GM12892 (cell line): ENCODE data around the gene MAML3.

Experiments
- DNase-seq: peaks from one replicate; pipeline ENCODE4 v3.0.0; 2011; ENCODE audit not compliant: insufficient read length
- FAIRE-seq: peaks from 2 replicates; lab custom pipeline; 2011; peaks lifted over from hg19 to GRCh38; lab: Jason Lieb, UNC
- POLR2A ChIP-seq: IDR thresholded peaks from 2 replicates; pipeline ENCODE4 v1.6.1; 2011; ENCODE audit warnings: low read depth, low read length, control low read depth
- POLR2AphosphoS5 ChIP-seq: IDR thresholded peaks from 2 replicates; pipeline ENCODE4 v1.6.1; 2011; ENCODE audit warnings: low read depth, low read length, control low read depth
- TAF1 ChIP-seq: IDR thresholded peaks from 2 replicates; pipeline ENCODE4 v1.6.1; 2011; ENCODE audit warnings: low read depth, mild to moderate bottlenecking, control low read depth, low read length, borderline replicate concordance

The MAML3 gene

GRCh38 chr4:139852612-139853269 lies 301.2 kb downstream of the MAML3 start:
- DNase-seq (no peak), FAIRE-seq (no peak)
- no peak for TF ChIP-seq TAF1
- TF ChIP-seq POLR2AphosphoS5 = no peak
- TF ChIP-seq POLR2A = no peak

GRCh38 chr4:139851639-139852038 lies 302.3 kb downstream of the MAML3 start:
- TF ChIP-seq POLR2AphosphoS5 (no peak), TAF1 (no peak), POLR2A (no peak)
- FAIRE-seq (no peak), DNase-seq (no peak)

GRCh38 chr4:139851133-139851532 lies 302.9 kb downstream of the MAML3 start:
- TF ChIP-seq POLR2A (no peak), POLR2AphosphoS5 (no peak), TAF1 (no peak)
- DNase-seq (no peak), FAIRE-seq (no peak)

DNA sequence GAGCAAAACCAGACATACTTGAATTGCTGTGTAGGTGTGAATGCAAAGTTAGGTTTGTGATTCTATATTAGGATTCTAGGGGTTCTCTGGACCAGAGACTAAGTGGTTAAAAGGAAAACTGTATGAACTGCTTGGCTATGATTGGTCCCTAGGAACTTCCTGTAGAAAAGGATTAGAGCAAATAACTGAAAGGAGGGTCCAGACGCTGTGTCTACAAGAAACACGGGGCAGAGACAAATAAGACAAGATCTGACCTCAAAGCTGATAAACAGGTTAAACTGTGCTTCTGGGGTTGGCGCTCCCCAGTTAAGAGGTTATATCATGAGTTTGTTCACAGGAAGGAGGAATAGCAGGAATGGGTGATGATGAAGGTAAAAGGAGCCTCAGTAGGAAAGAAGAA lies 304.8 kb downstream of the MAML3 start:
- FAIRE-seq = no peak
- no peak for TF ChIP-seq POLR2AphosphoS5
- TF ChIP-seq TAF1 = no peak
- no peak for TF ChIP-seq POLR2A
- no peak for DNase-seq

DNA sequence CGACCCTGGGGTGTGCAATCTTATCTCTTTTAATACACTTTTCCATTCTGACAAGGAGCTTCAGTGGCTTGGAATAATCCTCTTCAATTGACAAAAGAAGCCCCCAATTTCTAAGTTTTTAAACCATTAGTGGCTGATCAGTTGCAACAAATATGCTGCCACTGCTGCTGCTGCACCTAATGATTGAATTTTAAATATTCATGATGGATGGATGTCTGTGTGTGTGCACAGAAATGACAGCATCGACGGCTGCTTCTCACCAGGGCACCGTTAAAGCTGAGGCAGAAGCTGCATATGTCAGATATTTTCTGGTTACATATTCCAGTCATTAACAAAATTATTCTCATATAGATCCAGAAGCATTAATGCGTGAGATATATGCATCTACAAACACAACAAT lies 306.0 kb downstream of the MAML3 start:
- DNase-seq = no peak
- no peak for FAIRE-seq
- TF ChIP-seq POLR2A = no peak
- TF ChIP-seq TAF1 = no peak
- no peak for TF ChIP-seq POLR2AphosphoS5

- TF ChIP-seq POLR2AphosphoS5 = no peak
- TF ChIP-seq POLR2A = no peak
- no peak for TF ChIP-seq TAF1
- no peak for DNase-seq
- no peak for FAIRE-seq
Observed at GRCh38 chr4:139847602-139848001, 306.4 kb downstream of the MAML3 start.

DNA sequence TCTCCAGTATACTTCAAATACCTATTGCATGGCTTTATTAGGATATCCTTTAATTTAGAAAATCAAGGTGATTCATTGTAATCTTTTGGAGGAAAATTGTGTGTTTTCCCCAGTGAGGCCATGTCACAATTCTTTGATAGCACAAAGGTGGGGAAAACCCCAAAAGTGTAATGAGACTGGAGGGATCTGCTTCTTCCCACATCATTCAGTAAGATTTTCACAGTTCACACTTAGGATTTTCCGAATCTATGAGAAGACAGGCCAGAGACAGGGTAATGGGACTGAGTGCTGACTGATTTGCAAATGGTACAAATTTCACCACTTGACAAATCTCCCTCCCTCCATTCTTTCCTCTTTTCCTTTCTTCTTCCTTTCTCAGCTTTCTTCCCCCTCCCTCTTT lies 307.2 kb downstream of the MAML3 start:
- TF ChIP-seq POLR2AphosphoS5 = no peak
- no peak for TF ChIP-seq TAF1
- TF ChIP-seq POLR2A = no peak
- DNase-seq (no peak), FAIRE-seq (no peak)

- no peak for DNase-seq
- no peak for FAIRE-seq
- no peak for TF ChIP-seq POLR2A
- no peak for TF ChIP-seq TAF1
- no peak for TF ChIP-seq POLR2AphosphoS5
Observed at GRCh38 chr4:139845453-139846093, 308.4 kb downstream of the MAML3 start.

GRCh38 chr4:139844459-139845036 lies 309.4 kb downstream of the MAML3 start:
- DNase-seq (no peak), FAIRE-seq (no peak)
- no peak for TF ChIP-seq POLR2A
- no peak for TF ChIP-seq TAF1
- TF ChIP-seq POLR2AphosphoS5 = no peak

GRCh38 chr4:139844057-139844456 lies 309.9 kb downstream of the MAML3 start:
- FAIRE-seq (no peak), DNase-seq (no peak)
- no peak for TF ChIP-seq POLR2A
- TF ChIP-seq TAF1 = no peak
- TF ChIP-seq POLR2AphosphoS5 = no peak

DNA sequence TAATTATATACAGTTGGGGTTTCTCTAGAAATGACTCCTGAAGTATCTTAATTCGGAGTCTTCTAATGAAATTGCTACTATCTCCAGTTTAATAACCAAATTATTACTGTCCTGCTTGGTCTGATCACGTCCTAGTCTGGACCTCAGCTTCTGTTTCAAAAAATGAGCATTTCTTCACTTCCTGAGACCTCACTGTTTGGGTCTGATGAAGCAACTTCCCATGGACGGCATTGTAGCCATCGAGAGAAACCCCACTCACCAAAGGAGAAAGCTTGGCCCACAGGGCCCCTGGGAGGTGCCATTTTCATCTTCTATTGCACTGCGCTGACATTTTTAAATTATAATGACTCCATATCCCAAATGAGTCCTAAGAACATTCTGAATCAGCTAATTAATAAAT lies 310.3 kb downstream of the MAML3 start:
- no peak for FAIRE-seq
- TF ChIP-seq TAF1 = no peak
- no peak for TF ChIP-seq POLR2A
- TF ChIP-seq POLR2AphosphoS5 = no peak
- DNase-seq = no peak

- DNase-seq = no peak
- TF ChIP-seq POLR2A (no peak), POLR2AphosphoS5 (no peak), TAF1 (no peak)
- FAIRE-seq = no peak
Observed at GRCh38 chr4:139841464-139842195, 312.4 kb downstream of the MAML3 start.
